DMS114 treated with DMSO at 0.1 percent for 48 hours (cell line): Measurements from ENCODE around the gene HTD2.

ENCODE experiments used
- DNase-seq: peaks from one replicate; lab custom pipeline; 2025; ENCODE audit not compliant: unreplicated experiment; lab: John Stamatoyannopoulos, UW

Gene HTD2

DNA sequence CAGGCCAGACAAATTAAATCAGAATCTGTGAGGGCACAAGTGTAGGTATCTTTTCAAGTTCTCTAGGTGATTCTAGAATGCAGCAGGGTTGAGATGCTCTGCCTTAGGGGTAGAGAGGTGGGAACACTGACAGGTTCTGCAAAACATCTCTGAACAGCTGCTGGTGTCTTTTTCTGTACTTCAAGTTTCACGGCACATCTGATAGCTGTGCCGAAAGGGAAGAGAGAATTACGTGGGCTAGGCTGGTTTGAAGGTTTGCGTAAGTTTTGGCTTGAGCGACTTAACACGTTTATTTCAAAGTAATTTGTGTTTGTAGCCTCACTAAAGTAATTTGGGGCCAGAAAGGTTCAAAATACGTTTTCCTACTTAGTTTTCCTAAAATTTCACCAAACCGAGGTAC lies 48.9 kb downstream of the HTD2 start:
- DNase-seq = no peak

- no peak for DNase-seq
Measured at GRCh38 chr3:58356054-58356453, 49.7 kb downstream of the HTD2 start.

- DNase-seq = no peak
Measured at GRCh38 chr3:58357402-58357801, 51.1 kb downstream of the HTD2 start.

GRCh38 chr3:58358092-58358491 lies 51.8 kb downstream of the HTD2 start:
- no peak for DNase-seq

- no peak for DNase-seq
Measured at GRCh38 chr3:58358808-58359207, 52.5 kb downstream of the HTD2 start.

DNA sequence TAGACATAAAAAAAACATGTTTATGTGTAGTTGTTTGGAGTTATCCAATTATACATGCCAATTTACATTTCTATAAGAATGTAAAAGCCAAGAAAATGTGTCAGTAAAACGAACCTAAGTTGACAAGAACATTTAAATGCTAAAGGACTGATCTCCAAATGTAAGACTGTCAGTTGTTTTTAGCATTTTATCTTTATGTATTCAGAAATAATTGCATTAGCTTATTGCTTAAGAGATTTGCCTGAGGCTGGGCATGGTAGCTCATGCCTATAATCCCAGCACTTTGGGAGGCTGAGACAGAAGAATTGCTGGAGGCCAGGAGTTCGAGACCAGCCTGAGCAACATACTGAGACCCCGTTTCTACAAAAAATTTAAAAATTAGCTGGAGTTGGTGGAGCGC lies 53.3 kb downstream of the HTD2 start:
- no peak for DNase-seq

- no peak for DNase-seq
Measured at GRCh38 chr3:58361866-58362265, 55.5 kb downstream of the HTD2 start.

- DNase-seq = no peak
Measured at GRCh38 chr3:58366699-58367098, 60.4 kb downstream of the HTD2 start.

DNA sequence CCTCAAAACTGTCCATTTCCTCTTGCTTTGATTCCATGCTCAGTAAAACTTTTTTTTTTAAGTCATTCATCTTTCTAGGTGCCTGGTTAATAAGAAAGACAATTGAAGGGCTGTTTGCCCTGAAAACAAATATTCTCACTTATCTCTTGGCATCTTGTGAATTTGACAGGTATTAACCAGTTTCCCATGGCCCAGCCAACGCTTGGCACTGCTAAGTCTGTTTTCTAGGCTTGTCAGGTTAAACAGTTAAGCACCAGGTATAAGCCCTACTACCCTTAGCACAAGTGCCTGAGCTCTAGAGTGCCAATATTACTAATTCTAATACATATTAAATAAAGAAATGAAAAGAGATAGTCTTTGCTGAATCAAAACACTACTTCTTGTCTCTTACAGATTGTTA lies 62.7 kb downstream of the HTD2 start:
- DNase-seq = no peak
